ENCODE data around the gene ZNF683.
"Not testable (repeated sequence)": the region's sequence is repeated elsewhere in the genome, so short reads cannot be mapped to it uniquely, and the experiment has no call there.

Gene ZNF683

GRCh38 chr1:26372611-26373010 is at the start of gene ZNF683:
Gene ZNF683 (minus strand): TSS chr1:26372750. CDS start chr1:26368571, 4,179 bp downstream.
- not testable (repeated sequence) for DNase-seq

- DNase-seq, result no peak
These were observed 46.9 kb upstream of the ZNF683 start for GRCh38 chr1:26419494-26419893.

DNA sequence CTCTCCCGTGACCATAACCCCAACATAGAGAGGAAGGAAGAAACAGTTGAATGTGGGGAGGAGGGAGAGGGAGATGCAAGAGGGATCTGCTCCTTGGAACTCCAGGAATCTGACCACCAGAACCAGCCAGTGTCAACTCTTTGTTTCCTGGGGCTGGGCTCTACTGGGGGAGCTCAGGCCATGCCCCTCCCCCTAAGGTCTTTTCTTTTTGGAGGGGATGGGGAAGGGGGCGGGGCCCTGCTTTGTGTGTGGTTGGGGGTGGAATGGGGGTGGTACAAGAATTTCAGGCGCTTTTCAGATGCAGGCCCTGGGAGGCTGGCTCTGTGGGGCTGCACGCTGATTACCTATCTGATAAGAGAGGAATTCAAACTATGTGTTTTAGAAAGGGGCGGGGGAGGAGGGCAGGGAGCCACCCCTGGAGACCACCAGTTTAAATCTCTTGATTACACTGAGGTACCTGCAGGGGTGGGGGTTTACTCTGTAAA is 46.4 kb upstream of the ZNF683 start:
- DNase-seq, result no peak

GRCh38 chr1:26417111-26417759 is 44.7 kb upstream of the ZNF683 start:
- DNase-seq, result no peak

DNA sequence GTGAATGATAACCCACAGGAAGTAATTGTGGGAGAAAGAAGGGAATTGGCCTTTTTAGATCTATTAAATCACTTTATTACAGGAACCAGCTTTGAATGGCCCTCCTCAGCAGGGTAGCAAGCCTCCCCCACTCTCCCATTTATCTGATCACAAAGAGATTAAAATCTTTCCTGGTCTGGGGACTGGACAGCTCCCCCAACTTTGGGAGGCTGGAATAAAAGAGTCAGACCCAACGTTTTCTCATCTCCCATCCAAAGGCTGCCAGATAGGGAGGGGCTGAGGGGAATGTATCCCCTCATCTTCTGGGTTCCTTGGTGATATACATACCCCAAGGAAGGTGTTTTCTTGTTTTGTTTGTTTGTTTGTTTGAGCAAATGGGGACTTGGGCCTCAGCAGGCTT is 40.5 kb upstream of the ZNF683 start:
- DNase-seq, result no peak

DNA sequence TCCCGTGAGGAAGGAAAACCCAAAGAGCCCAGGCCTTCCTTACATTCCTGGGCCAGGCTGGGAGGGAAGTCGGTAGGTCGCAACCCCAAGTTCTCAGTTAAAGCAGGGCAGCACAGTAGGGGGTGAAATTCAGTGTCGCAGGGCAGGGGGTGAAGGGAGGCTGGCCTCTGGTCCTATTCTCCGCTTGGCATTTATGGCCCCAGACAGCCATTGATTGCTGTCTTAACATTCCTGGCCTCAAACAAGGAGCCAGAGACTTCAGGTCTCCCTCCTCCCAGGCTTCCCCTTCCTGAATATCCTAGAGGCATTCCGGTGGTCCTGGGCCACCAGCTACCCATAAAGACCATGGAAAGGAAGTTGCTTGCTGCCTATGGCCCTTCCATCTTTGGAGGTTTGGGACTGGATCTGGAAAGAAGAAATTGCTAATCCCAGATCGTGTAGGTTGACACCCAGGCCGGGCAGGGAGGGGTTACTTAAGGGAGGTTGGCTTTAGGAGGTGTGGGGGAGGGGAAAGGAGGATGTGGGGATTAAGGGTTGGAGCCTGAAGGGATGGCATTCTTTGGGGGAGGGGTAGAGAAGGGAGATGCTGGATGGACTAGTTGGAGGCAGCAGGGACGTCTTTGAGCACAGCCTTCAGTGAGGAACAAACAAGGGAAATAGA is 39.8 kb upstream of the ZNF683 start:
- DNase-seq, result no peak

DNA sequence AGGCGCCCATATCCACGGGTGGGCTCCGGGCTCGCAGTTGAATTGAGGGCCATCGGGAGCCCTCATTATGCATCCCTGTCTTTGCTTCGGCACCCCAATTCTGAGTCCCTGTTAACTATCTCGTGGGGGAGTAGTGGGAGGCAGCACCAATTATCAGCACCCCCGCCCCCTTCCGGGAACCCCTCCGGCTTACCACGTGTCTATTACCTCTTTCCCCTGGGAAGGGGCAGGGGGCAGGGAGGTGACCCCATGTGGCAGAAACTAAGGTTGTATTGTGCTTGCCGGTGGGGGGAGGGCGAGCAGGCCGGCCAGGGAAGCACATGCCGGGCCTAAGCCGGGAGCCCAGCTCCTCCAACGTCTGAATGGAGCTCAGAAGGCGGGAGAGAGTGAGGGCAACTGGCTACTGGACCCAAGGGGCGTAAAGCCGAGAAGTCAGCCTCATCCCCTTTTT is 39.1 kb upstream of the ZNF683 start:
- no peak for DNase-seq

DNA sequence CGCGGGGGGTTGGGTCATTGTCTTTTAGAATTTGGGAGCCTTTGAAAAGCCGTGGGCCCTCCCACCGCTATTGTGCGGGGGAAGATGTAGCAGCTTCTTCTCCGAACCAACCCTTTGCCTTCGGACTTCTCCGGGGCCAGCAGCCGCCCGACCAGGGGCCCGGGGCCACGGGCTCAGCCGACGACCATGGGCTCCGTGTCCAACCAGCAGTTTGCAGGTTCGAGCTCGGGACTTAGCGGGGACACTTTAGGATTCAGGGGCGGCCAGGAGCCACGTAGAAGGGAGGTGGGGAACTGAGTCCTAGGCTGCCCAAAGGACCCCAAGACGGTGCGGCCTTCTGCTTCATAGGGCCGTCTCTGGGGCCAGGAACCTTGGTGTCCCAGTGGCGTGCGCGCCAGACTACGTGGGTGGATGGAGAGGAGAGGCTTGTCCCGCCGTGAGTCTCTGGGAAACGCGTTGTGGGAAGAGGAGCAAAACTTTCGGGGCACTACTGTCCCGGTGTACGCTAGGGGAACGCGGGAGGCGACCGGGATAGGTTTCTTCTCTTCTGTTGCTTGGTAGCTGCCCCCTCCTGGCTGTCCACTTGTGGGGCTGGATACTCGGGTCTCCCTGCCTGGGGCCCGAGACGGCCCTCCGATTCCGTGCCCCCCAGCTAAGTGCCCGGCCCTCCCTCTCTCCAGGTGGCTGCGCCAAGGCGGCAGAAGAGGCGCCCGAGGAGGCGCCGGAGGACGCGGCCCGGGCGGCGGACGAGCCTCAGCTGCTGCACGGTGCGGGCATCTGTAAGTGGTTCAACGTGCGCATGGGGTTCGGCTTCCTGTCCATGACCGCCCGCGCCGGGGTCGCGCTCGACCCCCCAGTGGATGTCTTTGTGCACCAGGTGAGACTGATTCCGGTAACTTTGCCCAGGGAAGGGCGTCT is 38.4 kb upstream of the ZNF683 start, which contains the start of gene LIN28A:
Gene LIN28A (plus strand): TSS at position 112 of the 918 bp plus-strand sequence. CDS start 75 bp downstream, at position 187.
- DNase-seq, result no peak

DNA sequence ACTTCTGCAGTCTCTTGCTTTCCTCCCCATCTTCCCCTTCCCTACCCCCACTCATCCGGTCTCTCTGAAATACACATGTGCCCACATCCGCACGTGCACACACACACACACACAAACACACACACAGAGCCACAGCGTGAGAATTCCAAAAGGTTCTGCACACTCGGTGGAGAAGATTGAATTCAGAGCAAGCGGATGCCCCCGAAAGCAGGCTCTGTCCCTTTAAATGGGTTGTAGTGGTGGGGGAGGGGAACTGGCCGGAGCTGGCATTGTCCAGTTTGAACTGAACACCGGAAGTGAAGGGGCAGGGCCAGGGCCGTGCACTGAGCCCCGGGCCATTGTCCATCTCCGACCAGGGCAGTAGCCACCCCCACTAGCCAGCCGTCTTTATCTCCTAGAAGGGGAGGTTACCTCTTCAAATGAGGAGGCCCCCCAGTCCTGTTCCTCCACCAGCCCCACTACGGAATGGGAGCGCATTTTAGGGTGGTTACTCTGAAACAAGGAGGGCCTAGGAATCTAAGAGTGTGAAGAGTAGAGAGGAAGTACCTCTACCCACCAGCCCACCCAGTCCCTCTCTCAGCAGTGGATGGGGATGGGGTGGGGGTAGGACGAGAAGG is 36.7 kb upstream of the ZNF683 start:
- DNase-seq, result no peak

- no peak for DNase-seq
These were observed 36.1 kb upstream of the ZNF683 start for GRCh38 chr1:26408604-26409003.

GRCh38 chr1:26405281-26405915 is 32.8 kb upstream of the ZNF683 start:
- DNase-seq, result no peak

GRCh38 chr1:26404641-26405040 is 32.1 kb upstream of the ZNF683 start:
- DNase-seq, result no peak

DNA sequence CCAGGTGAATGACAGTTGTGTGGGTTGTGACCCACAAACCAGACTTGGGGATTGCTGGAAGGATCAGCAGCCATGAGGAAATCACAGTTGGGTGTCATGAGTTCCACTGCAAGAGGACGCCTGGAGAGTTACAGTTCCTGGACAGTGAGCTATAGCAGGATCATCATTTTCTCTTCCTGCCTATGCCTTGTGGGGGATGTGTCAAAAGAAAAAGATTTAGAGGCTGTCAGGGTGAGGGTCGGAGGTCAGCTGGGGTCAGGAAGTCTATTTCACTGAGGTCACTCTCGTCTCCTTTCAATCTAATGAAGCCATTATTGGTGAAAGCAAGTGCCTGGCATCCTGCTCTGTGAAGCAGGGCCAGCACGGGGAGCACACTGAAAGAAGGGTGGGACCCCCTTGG is 31.1 kb upstream of the ZNF683 start:
- DNase-seq, result no peak

DNA sequence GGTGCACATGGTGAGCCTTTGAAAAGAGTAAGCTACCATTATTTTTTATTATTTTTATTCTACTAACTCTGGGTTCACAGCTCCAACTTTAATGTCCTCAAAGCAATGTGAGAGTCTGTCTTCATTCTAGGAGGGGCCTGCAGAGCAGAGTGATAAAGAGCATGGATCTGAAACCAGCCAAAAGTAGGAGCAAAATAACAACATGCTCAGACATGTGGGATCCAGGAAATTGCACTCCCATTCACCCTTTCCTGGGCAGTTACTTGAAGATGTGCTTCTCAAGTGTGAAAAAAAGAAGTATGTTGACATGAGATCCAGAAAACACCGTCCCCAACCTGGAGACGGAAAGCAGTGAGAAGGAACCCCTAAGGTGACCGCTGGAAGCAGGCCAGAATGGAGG is 29.3 kb upstream of the ZNF683 start:
- no peak for DNase-seq

GRCh38 chr1:26399034-26399433 is 26.5 kb upstream of the ZNF683 start:
- DNase-seq, result no peak

GRCh38 chr1:26395754-26396153 is 23.2 kb upstream of the ZNF683 start:
- DNase-seq, result no peak

DNA sequence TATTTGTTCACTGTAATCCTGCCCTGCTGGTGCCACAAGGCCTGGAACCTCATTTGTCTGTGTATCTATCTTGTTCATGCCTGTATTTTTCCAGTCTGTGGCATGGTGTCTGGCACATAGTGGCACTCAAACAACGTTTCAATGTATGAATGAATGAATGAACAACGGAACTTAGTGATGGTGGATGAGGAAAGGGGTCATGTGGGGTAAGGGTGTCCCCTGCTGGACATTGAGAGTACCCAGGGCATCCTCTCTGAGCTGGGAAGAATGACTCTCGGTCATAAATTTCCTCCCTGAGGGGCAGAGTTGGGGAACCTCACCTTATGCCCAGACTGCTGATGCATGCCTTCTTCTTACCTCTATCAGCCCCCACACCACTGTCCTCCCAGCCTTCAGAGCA is 18.9 kb upstream of the ZNF683 start:
- DNase-seq, result no peak

GRCh38 chr1:26389604-26390247 is 17.2 kb upstream of the ZNF683 start:
- no peak for DNase-seq

GRCh38 chr1:26388791-26389445 is 16.4 kb upstream of the ZNF683 start:
- DNase-seq, result no peak

DNA sequence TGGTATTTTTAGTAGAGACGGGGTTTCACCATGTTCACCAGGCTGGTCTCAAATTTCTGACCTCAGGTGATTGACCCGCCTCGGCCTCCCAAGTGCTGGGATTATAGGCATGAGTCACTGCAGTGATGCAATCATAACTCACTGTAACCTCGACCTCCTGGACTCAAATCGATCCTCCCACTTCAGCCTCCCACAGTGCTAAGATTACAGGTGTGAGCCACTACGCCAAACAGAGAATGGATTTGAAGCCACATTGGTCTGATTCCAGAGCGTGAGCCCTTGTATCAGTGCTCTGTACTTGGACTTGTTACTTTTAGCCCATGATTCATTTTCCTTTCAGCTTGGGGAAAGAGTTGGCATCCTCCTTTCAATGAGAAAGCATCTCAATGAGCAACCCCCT is 14.9 kb upstream of the ZNF683 start:
- no peak for DNase-seq

GRCh38 chr1:26385063-26385462 is 12.5 kb upstream of the ZNF683 start:
- DNase-seq, result not testable (repeated sequence)

Measured in NCI-H187 treated with DMSO at 0.1 percent for 48 hours (cell line).